Urothelium cell line (cell line): ENCODE results near the gene DDX41.

ENCODE experiments used
- DNase-seq: peaks from one replicate; pipeline ENCODE4 v3.0.0; 2011; ENCODE audit warnings: low spot score, mixed read lengths
- FAIRE-seq: peaks from 2 replicates; lab custom pipeline; 2011; peaks lifted over from hg19 to GRCh38; lab: Jason Lieb, UNC

Gene DDX41

GRCh38 chr5:177514541-177514940 lies 2.2 kb downstream of the DDX41 start:
- FAIRE-seq (no peak), DNase-seq (no peak)

- no peak for FAIRE-seq
- no peak for DNase-seq
Observed at GRCh38 chr5:177513500-177513899, 3.3 kb downstream of the DDX41 start.

- FAIRE-seq (no peak), DNase-seq (no peak)
Observed at GRCh38 chr5:177512736-177513380, 3.9 kb downstream of the DDX41 start.

GRCh38 chr5:177511796-177512675 lies 4.7 kb downstream of the DDX41 start:
- no peak for DNase-seq
- no peak for FAIRE-seq

- FAIRE-seq (no peak), DNase-seq (no peak)
Observed at GRCh38 chr5:177511181-177511580, 5.6 kb downstream of the DDX41 start.

GRCh38 chr5:177510567-177511053 lies 6.2 kb downstream of the DDX41 start:
- no peak for DNase-seq

GRCh38 chr5:177509991-177510566 lies 6.7 kb downstream of the DDX41 start:
- FAIRE-seq (no peak), DNase-seq (no peak)

More at GRCh38 chr5:177510567-177511053, 6.2 kb downstream of the DDX41 start:
- no peak for FAIRE-seq

GRCh38 chr5:177509381-177509951 lies 7.3 kb downstream of the DDX41 start, which contains the start of gene DOK3:
Gene DOK3, minus strand, starts transcription at chr5:177509826. Its CDS starts 286 bp downstream, at chr5:177509540.
- no peak for FAIRE-seq
- DNase-seq, result no peak

- FAIRE-seq (no peak), DNase-seq (no peak)
Observed at GRCh38 chr5:177508837-177509236, 7.9 kb downstream of the DDX41 start.

- DNase-seq (no peak), FAIRE-seq (no peak)
Observed at GRCh38 chr5:177508221-177508611, 8.5 kb downstream of the DDX41 start.

- FAIRE-seq (no peak), DNase-seq (no peak)
Observed at GRCh38 chr5:177507596-177508220, 9.1 kb downstream of the DDX41 start.

GRCh38 chr5:177507165-177507564 lies 9.6 kb downstream of the DDX41 start:
- FAIRE-seq (no peak), DNase-seq (no peak)

- no peak for FAIRE-seq
- no peak for DNase-seq
Observed at GRCh38 chr5:177505075-177505474, 11.7 kb downstream of the DDX41 start.

- FAIRE-seq (no peak), DNase-seq (no peak)
Observed at GRCh38 chr5:177504086-177505056, 12.4 kb downstream of the DDX41 start.

- DNase-seq, result no peak
- FAIRE-seq, result no peak
Observed at GRCh38 chr5:177503351-177504085, 13.2 kb downstream of the DDX41 start.

- no peak for FAIRE-seq
- no peak for DNase-seq
Observed at GRCh38 chr5:177502886-177503285, 13.9 kb downstream of the DDX41 start.

- no peak for DNase-seq
- no peak for FAIRE-seq
Observed at GRCh38 chr5:177501874-177502678, 14.7 kb downstream of the DDX41 start.
